ENCODE results near the gene SAFB. TPM values are rescaled to one million over a fixed set of nuclear protein-coding genes. Genes with fewer than 3 reads are reported as not detected.
"Not testable (repeated sequence)": the region's sequence is repeated elsewhere in the genome, so short reads cannot be mapped to it uniquely, and the experiment has no call there.

Gene SAFB
- total RNA-seq, 2 donors from 2014 or later, result 173 to 183 TPM

- Mint-ChIP-seq H3K4me1 (peaks cover 14% of the 10 kb centered on the region), H3K27ac (no peak overlapping the region), H3K4me3 (no peak overlapping the region), H3K36me3 (ENCODE audit: low read depth) (peaks cover 9% of the 10 kb centered on the region), H3K27me3 (no peaks in the 10 kb centered on the region)
- no peaks in the 10 kb centered on the region for H3K9me3 ChIP-seq (ENCODE audit: control insufficient read depth, low read length, poor library complexity, severe bottlenecking)
- ATAC-seq, result no peak
- DNase-seq, result no peak
Measured at GRCh38 chr19:5607318-5608275, 15.3 kb upstream of the SAFB start.

GRCh38 chr19:5608291-5608690, 14.6 kb upstream of the SAFB start:
- no peak overlapping the region for H3K27ac Mint-ChIP-seq
- H3K4me1 Mint-ChIP-seq, result peaks cover 19% of the 10 kb centered on the region
- no peaks in the 10 kb centered on the region for H3K27me3 Mint-ChIP-seq
- ATAC-seq, result no peak
- no peaks in the 10 kb centered on the region for H3K9me3 ChIP-seq (ENCODE audit: control insufficient read depth, low read length, poor library complexity, severe bottlenecking)
- H3K36me3 Mint-ChIP-seq (ENCODE audit: low read depth), result peaks cover 12% of the 10 kb centered on the region
- no peak overlapping the region for H3K4me3 Mint-ChIP-seq
- DNase-seq, result no peak

GRCh38 chr19:5608766-5609165, 14.1 kb upstream of the SAFB start:
- not testable (repeated sequence) for DNase-seq; H3K27ac Mint-ChIP-seq; ATAC-seq; H3K4me3 Mint-ChIP-seq; H3K9me3 ChIP-seq (ENCODE audit: control insufficient read depth, low read length, poor library complexity, severe bottlenecking); H3K27me3 Mint-ChIP-seq
- Mint-ChIP-seq H3K4me1 (peaks cover 19% of the 10 kb centered on the region), H3K36me3 (ENCODE audit: low read depth) (peaks cover 16% of the 10 kb centered on the region)

GRCh38 chr19:5609881-5610448, 12.9 kb upstream of the SAFB start:
- H3K27me3 Mint-ChIP-seq, result no peaks in the 10 kb centered on the region
- H3K9me3 ChIP-seq (ENCODE audit: control insufficient read depth, low read length, poor library complexity, severe bottlenecking), result no peaks in the 10 kb centered on the region
- no peak overlapping the region for H3K4me3 Mint-ChIP-seq
- ATAC-seq (no peak), DNase-seq (no peak)
- H3K27ac Mint-ChIP-seq, result peak overlapping the region; percentile 47
- H3K36me3 Mint-ChIP-seq (ENCODE audit: low read depth), result peaks cover 16% of the 10 kb centered on the region
- H3K4me1 Mint-ChIP-seq, result peaks cover 19% of the 10 kb centered on the region

- Mint-ChIP-seq H3K27ac (peak overlapping the region; percentile 21), H3K36me3 (ENCODE audit: low read depth) (peaks cover 8% of the 10 kb centered on the region), H3K27me3 (no peaks in the 10 kb centered on the region), H3K4me3 (peak overlapping the region; percentile 71), H3K4me1 (peaks cover 16% of the 10 kb centered on the region)
- H3K9me3 ChIP-seq (ENCODE audit: control insufficient read depth, low read length, poor library complexity, severe bottlenecking), result no peaks in the 10 kb centered on the region
- ATAC-seq, result no peak
- DNase-seq, result no peak
Measured at GRCh38 chr19:5612891-5613865, 9.7 kb upstream of the SAFB start.

GRCh38 chr19:5615756-5616327, 7.0 kb upstream of the SAFB start:
- Mint-ChIP-seq H3K27me3 (no peaks in the 10 kb centered on the region), H3K4me3 (no peak overlapping the region), H3K36me3 (ENCODE audit: low read depth) (peaks cover 8% of the 10 kb centered on the region), H3K27ac (peak overlapping the region; percentile 59), H3K4me1 (peaks cover 29% of the 10 kb centered on the region)
- DNase-seq, result no peak
- ATAC-seq, result no peak
- H3K9me3 ChIP-seq (ENCODE audit: control insufficient read depth, low read length, poor library complexity, severe bottlenecking), result no peaks in the 10 kb centered on the region

GRCh38 chr19:5617080-5617479, 5.8 kb upstream of the SAFB start:
- H3K4me1 Mint-ChIP-seq, result peaks cover 40% of the 10 kb centered on the region
- no peaks in the 10 kb centered on the region for H3K9me3 ChIP-seq (ENCODE audit: control insufficient read depth, low read length, poor library complexity, severe bottlenecking)
- H3K4me3 Mint-ChIP-seq, result no peak overlapping the region
- H3K27ac Mint-ChIP-seq, result no peak overlapping the region
- peaks cover 8% of the 10 kb centered on the region for H3K36me3 Mint-ChIP-seq (ENCODE audit: low read depth)
- H3K27me3 Mint-ChIP-seq, result no peaks in the 10 kb centered on the region
- no peak for DNase-seq
- no peak for ATAC-seq

GRCh38 chr19:5618591-5618990, 4.3 kb upstream of the SAFB start:
- Mint-ChIP-seq H3K27ac (no peak overlapping the region), H3K4me3 (peak overlapping the region; percentile 57)

GRCh38 chr19:5619946-5620345, 2.9 kb upstream of the SAFB start:
- peak overlapping the region; percentile 100 for H3K27ac Mint-ChIP-seq

More at GRCh38 chr19:5618591-5618990, 4.3 kb upstream of the SAFB start:
- Mint-ChIP-seq H3K27me3 (no peaks in the 10 kb centered on the region), H3K4me1 (peaks cover 40% of the 10 kb centered on the region), H3K36me3 (ENCODE audit: low read depth) (peaks cover 6% of the 10 kb centered on the region)
- no peaks in the 10 kb centered on the region for H3K9me3 ChIP-seq (ENCODE audit: control insufficient read depth, low read length, poor library complexity, severe bottlenecking)
- no peak for DNase-seq
- ATAC-seq, result no peak

GRCh38 chr19:5621311-5621944, 1.5 kb upstream of the SAFB start:
- Mint-ChIP-seq H3K4me1 (peaks cover 57% of the 10 kb centered on the region), H3K27me3 (no peaks in the 10 kb centered on the region), H3K27ac (peak overlapping the region; percentile 100), H3K4me3 (peak overlapping the region; percentile 100), H3K36me3 (ENCODE audit: low read depth) (peaks cover 6% of the 10 kb centered on the region)
- H3K9me3 ChIP-seq (ENCODE audit: control insufficient read depth, low read length, poor library complexity, severe bottlenecking), result no peaks in the 10 kb centered on the region
- DNase-seq (no peak), ATAC-seq (no peak)

More at GRCh38 chr19:5619946-5620345, 2.9 kb upstream of the SAFB start:
- ATAC-seq (no peak), DNase-seq (no peak)
- Mint-ChIP-seq H3K4me3 (peak overlapping the region; percentile 100), H3K4me1 (peaks cover 48% of the 10 kb centered on the region), H3K27me3 (no peaks in the 10 kb centered on the region), H3K36me3 (ENCODE audit: low read depth) (peaks cover 5% of the 10 kb centered on the region)
- H3K9me3 ChIP-seq (ENCODE audit: control insufficient read depth, low read length, poor library complexity, severe bottlenecking), result no peaks in the 10 kb centered on the region

- no peaks in the 10 kb centered on the region for H3K27me3 Mint-ChIP-seq
- peaks cover 57% of the 10 kb centered on the region for H3K4me1 Mint-ChIP-seq
- peaks cover 6% of the 10 kb centered on the region for H3K36me3 Mint-ChIP-seq (ENCODE audit: low read depth)
Measured at GRCh38 chr19:5621945-5622464, 878 bp upstream of the SAFB start.

GRCh38 chr19:5623397-5624017, 624 bp downstream of the SAFB start:
- H3K9me3 ChIP-seq (ENCODE audit: control insufficient read depth, low read length, poor library complexity, severe bottlenecking), result no peaks in the 10 kb centered on the region
- H3K4me1 Mint-ChIP-seq, result peaks cover 62% of the 10 kb centered on the region
- DNase-seq (no peak), ATAC-seq (no peak)
- H3K36me3 Mint-ChIP-seq (ENCODE audit: low read depth), result peaks cover 6% of the 10 kb centered on the region
- peak overlapping the region; percentile 100 for H3K27ac Mint-ChIP-seq
- H3K4me3 Mint-ChIP-seq, result peak overlapping the region; percentile 100
- H3K27me3 Mint-ChIP-seq, result no peaks in the 10 kb centered on the region

More at GRCh38 chr19:5621945-5622464, 878 bp upstream of the SAFB start:
- no peaks in the 10 kb centered on the region for H3K9me3 ChIP-seq (ENCODE audit: control insufficient read depth, low read length, poor library complexity, severe bottlenecking)
- peak overlapping the region; percentile 100 for H3K27ac Mint-ChIP-seq
- DNase-seq (no peak), ATAC-seq (no peak)
- H3K4me3 Mint-ChIP-seq, result peak overlapping the region; percentile 100

Measured in T-helper 17 cell (primary cell).